ENCODE measurements around the gene TMEM248. TPM values are rescaled to one million over a fixed set of nuclear protein-coding genes. Genes with fewer than 3 reads are reported as not detected.

The TMEM248 gene
- total RNA-seq, 4 donors from 2014 or later, result 95.9 to 595 (median 166) TPM

DNA sequence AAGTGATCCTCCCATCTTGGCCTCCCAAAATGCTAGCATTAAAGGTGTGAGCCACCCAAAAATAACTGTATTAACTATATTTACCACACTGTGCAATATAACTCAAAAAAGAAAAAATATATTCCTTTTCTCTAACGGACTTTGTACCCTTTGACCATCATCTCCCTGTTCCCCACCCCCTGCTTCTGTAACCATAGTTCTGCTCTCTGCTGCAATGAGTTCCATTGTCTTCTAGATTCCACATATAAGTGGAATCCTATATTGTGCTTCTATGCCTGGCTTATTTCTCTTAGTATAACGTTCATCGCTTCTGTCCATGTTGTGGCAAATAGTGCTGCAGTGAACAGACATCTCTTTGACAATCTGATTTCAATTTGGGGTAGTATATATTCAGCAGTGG lies 4.2 kb downstream of the TMEM248 start:
- no peak overlapping the region for H3K4me3 ChIP-seq
- peaks cover 10 to 62% (median 32%) of the 10 kb centered on the region in 4 donors for H3K4me1 ChIP-seq
- TF ChIP-seq POLR2AphosphoS5 (IDR thresholded peaks at IDR 0.05) (no peak), POLR2A (IDR thresholded peaks at IDR 0.05) (no peak), EP300 (IDR thresholded peaks at IDR 0.05; ENCODE audit: low read depth) (no peak)
- TF ChIP-seq, protein P1, sequence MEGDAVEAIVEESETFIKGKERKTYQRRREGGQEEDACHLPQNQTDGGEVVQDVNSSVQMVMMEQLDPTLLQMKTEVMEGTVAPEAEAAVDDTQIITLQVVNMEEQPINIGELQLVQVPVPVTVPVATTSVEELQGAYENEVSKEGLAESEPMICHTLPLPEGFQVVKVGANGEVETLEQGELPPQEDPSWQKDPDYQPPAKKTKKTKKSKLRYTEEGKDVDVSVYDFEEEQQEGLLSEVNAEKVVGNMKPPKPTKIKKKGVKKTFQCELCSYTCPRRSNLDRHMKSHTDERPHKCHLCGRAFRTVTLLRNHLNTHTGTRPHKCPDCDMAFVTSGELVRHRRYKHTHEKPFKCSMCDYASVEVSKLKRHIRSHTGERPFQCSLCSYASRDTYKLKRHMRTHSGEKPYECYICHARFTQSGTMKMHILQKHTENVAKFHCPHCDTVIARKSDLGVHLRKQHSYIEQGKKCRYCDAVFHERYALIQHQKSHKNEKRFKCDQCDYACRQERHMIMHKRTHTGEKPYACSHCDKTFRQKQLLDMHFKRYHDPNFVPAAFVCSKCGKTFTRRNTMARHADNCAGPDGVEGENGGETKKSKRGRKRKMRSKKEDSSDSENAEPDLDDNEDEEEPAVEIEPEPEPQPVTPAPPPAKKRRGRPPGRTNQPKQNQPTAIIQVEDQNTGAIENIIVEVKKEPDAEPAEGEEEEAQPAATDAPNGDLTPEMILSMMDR (IDR thresholded peaks at IDR 0.05), result no peak
- in situ Hi-C loops (cut with MboI; ENCODE audit: low pct_ligation_motif_present in 1 of 4, low pct_unique_long_range_greater_than_20kb in 1 of 4, low sequenced_read_pairs in 3 of 4) (no loop called here), intact Hi-C loops (cut with DNase I; ENCODE audit: low total_unique reads) (no loop called here)
- 58 to 72% methylated on average over 3 of the region's 3 CpGs for WGBS, 2 donors (ENCODE audit: low coverage in 1 of 2)
- no peak for DNase-seq
- H3K9me3 ChIP-seq, result no peaks in the 10 kb centered on the region
- no peaks in the 10 kb centered on the region for H3K27me3 ChIP-seq
- H3K27ac ChIP-seq, result no peak overlapping the region
- H3K36me3 ChIP-seq, result peaks cover 0 to 12% (median 0%) of the 10 kb centered on the region in 4 donors

DNA sequence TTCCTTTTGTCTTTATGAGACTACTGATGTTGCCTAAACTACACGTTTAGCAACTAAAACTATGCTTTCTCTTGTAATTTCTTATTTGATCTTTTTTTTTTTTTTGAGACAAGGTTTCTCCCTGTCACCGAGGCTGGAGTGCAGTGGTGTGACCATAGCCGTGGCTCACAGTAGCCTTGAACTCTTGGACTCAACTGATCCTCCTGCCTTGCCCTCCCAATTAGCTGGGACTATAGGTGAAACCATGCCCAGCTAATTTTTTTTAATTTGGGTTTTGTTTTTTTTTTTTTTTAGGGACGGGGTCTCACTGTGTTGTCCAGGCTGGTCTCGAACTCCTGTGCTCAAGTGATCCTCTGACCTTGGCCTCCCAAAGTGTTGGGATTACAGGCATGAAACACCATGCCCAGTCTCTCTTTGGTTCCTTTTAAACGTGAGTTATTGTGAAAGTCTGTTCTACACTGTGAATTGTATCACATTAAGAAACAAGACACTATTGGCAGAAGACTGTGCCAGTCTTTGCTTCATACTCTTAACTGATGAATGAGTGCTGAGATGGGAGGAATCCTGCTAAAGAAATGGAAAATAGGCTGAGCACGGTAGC lies 6.4 kb downstream of the TMEM248 start:
- Histone ChIP-seq H3K36me3 (peaks cover 0 to 12% (median 0%) of the 10 kb centered on the region in 4 donors), H3K4me1 (peaks cover 10 to 73% (median 23%) of the 10 kb centered on the region in 4 donors), H3K27me3 (no peaks in the 10 kb centered on the region), H3K9me3 (no peaks in the 10 kb centered on the region), H3K4me3 (no peak overlapping the region), H3K27ac (no peak overlapping the region)
- in situ Hi-C loops (cut with MboI; ENCODE audit: low pct_ligation_motif_present in 1 of 4, low pct_unique_long_range_greater_than_20kb in 1 of 4, low sequenced_read_pairs in 3 of 4), result no loop called here
- TF ChIP-seq, protein P1 (IDR thresholded peaks at IDR 0.05), result no peak
- no peak for TF ChIP-seq POLR2AphosphoS5 (IDR thresholded peaks at IDR 0.05)
- TF ChIP-seq POLR2A (IDR thresholded peaks at IDR 0.05), result no peak
- no peak for TF ChIP-seq EP300 (IDR thresholded peaks at IDR 0.05; ENCODE audit: low read depth)
- 75 to 85% methylated on average over 5 to 7 of the region's 7 CpGs for WGBS, 2 donors (ENCODE audit: low coverage in 1 of 2)
- DNase-seq, result no peak
- intact Hi-C loops (cut with DNase I; ENCODE audit: low total_unique reads), result no loop called here

DNA sequence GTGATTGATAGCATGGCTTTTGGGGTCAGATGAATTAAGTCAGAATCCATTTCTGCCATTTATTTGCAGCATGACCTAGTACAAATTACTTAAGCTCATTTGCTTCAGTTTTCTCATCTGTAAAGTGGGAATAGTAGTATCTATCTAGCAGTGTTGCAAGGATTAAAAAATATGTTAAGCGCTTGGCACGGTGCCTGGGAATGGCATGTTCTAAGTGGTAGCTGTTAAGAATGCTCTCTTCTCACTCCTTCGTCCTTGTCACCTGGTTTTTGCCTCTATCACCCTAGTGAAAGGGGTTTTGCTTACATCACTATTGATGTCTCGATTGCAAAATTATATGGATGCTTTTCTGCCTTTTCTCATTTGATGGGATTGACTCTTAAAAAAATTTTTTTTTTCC lies 7.4 kb downstream of the TMEM248 start:
- Histone ChIP-seq H3K4me3 (no peak overlapping the region), H3K4me1 (peaks cover 1 to 73% (median 17%) of the 10 kb centered on the region in 4 donors), H3K27ac (no peak overlapping the region), H3K36me3 (peaks cover 0 to 12% (median 0%) of the 10 kb centered on the region in 4 donors), H3K27me3 (no peaks in the 10 kb centered on the region), H3K9me3 (no peaks in the 10 kb centered on the region)
- intact Hi-C loops (cut with DNase I; ENCODE audit: low total_unique reads) (no loop called here), in situ Hi-C loops (cut with MboI; ENCODE audit: low pct_ligation_motif_present in 1 of 4, low pct_unique_long_range_greater_than_20kb in 1 of 4, low sequenced_read_pairs in 3 of 4) (no loop called here)
- no peak for DNase-seq
- TF ChIP-seq EP300 (IDR thresholded peaks at IDR 0.05; ENCODE audit: low read depth) (no peak), POLR2AphosphoS5 (IDR thresholded peaks at IDR 0.05) (no peak), POLR2A (IDR thresholded peaks at IDR 0.05) (no peak)
- TF ChIP-seq, protein P1 (IDR thresholded peaks at IDR 0.05), result no peak
- WGBS, 2 donors (ENCODE audit: low coverage in 1 of 2), result 87 to 90% methylated on average over 3 to 4 of the region's 4 CpGs

DNA sequence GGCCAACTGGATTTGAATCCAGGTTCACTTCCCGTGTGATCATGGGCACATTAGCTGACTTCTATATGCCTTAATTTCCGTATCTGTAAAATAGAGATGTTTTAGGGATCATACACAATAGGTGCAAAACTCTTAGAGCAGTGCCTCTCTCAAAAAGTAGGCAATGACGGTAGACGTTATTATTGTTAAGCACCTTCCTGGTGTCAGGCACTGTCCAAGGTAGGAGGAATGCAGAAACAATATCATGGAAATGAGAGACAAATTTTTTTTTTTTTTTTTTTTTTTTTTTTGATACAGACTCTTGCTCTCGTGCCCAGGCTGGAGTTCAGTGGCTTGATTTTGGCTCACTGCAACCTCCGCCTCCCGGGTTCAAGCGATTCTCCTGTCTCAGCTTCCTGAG lies 8.1 kb downstream of the TMEM248 start:
- Histone ChIP-seq H3K27ac (no peak overlapping the region), H3K36me3 (peaks cover 0 to 12% (median 0%) of the 10 kb centered on the region in 4 donors), H3K4me3 (no peak overlapping the region), H3K9me3 (no peaks in the 10 kb centered on the region), H3K4me1 (peaks cover 0 to 71% (median 15%) of the 10 kb centered on the region in 4 donors), H3K27me3 (no peaks in the 10 kb centered on the region)
- intact Hi-C loops (cut with DNase I; ENCODE audit: low total_unique reads), result no loop called here
- WGBS, 2 donors (ENCODE audit: low coverage in 1 of 2), result 87 to 93% methylated on average over 4 to 8 of the region's 8 CpGs
- in situ Hi-C loops (cut with MboI; ENCODE audit: low pct_ligation_motif_present in 1 of 4, low pct_unique_long_range_greater_than_20kb in 1 of 4, low sequenced_read_pairs in 3 of 4), result no loop called here
- TF ChIP-seq POLR2AphosphoS5 (IDR thresholded peaks at IDR 0.05) (no peak), EP300 (IDR thresholded peaks at IDR 0.05; ENCODE audit: low read depth) (no peak)
- no peak for DNase-seq
